HepG2 (cell line): ENCODE data around the gene ITPK1. TPM values are rescaled to one million over a fixed set of nuclear protein-coding genes. Genes with fewer than 3 reads are reported as not detected.
A peak's percentile ranks its signal among the peaks of the same experiment; 100 is the strongest.

Experiments
- HNRNPL ChIP-seq: fragments of 200-400 bp; formaldehyde crosslinking; IDR thresholded peaks from 2 replicates; pipeline ENCODE4 v1.6.1; 2017; ENCODE audit warnings: mild to moderate bottlenecking, low read depth, low read length
- JUN ChIP-seq: sonication (generic); formaldehyde crosslinking; IDR thresholded peaks from 2 replicates; pipeline ENCODE4 v1.4.0; 2020; ENCODE audit warnings: mild to moderate bottlenecking, missing genetic modification reagents
- ZNF407 ChIP-seq: sonication (generic); formaldehyde crosslinking; IDR thresholded peaks from one replicate; pipeline ENCODE4 v1.5.1; 2020; ENCODE audit warnings: mild to moderate bottlenecking, missing genetic modification reagents; ENCODE audit errors: not compliant biosample characterization
- ZNF597 ChIP-seq: sonication (generic); formaldehyde crosslinking; IDR thresholded peaks from 2 replicates; pipeline ENCODE4 v1.5.0; 2020; ENCODE audit warnings: missing genetic modification reagents
- polyA plus RNA-seq, 8 experiments: library from polyadenylated mRNA; depleted of rRNA in 3 of 8; stranded (reverse) in 7 of 8; unstranded in 1 of 8; fragments of >200 nt; fragmentation: Illumina TruSeq in 4 of 8; extraction: Trizol in 4 of 8; gene quantifications; 2 replicates each; pipeline versions ENCODE4 v1.2.1 to v1.2.3, GENCODE V29; 2011 to 2016; ENCODE audit warnings: low read depth in 4 of 8, missing spikeins in 1 of 8, mixed read lengths in 1 of 8; ENCODE audit not compliant: insufficient read depth in 1 of 8
- total RNA-seq, 5 experiments: library from RNA; depleted of rRNA; stranded (reverse); fragments of >200 nt; fragmentation: Illumina TruSeq; extraction: Trizol; gene quantifications; 2 replicates each; pipeline ENCODE4 v1.2.3, GENCODE V29; 2016; ENCODE audit warnings: low read depth in 1 of 5
- TF ChIP-seq, protein P1 (sequence below), 2 experiments: fragments of 450-650 bp in 1 of 2; sonication (generic) in 1 of 2; formaldehyde crosslinking in 1 of 2; IDR thresholded peaks; 2 replicates each; pipeline versions ENCODE4 v1.6.1 to v1.8.0; 2016 to 2022; ENCODE audit warnings: antibody characterized with exemption in 1 of 2, mild to moderate bottlenecking in 1 of 2, missing genetic modification reagents in 1 of 2

ITPK1 gene
- total and polyA plus RNA-seq, 2 of the 13 experiments (the other 11 are each of a cell fraction or from before 2014, with no cell fraction given): 20.5 to 47.5 TPM

DNA sequence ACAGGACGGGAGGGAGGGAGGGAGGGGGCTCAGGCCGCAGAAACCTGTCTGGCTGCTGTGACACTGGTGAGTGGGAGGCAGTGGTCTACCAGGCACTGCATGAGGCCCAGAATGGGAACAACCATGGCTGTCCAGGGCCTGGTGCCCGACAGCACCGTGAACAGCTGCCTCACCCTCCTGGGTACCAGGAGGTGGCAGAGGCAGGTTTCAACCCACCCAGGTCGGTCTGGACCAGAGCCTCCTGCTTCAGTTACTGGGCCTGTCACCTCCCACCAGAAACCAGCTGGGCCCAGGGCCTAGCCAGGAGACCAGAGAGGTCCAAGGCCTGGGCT lies 80.2 kb downstream of the ITPK1 start (continued):
- TF ChIP-seq ZNF407: no peak
- peak; percentile 82 for TF ChIP-seq HNRNPL
- TF ChIP-seq, protein P1, sequence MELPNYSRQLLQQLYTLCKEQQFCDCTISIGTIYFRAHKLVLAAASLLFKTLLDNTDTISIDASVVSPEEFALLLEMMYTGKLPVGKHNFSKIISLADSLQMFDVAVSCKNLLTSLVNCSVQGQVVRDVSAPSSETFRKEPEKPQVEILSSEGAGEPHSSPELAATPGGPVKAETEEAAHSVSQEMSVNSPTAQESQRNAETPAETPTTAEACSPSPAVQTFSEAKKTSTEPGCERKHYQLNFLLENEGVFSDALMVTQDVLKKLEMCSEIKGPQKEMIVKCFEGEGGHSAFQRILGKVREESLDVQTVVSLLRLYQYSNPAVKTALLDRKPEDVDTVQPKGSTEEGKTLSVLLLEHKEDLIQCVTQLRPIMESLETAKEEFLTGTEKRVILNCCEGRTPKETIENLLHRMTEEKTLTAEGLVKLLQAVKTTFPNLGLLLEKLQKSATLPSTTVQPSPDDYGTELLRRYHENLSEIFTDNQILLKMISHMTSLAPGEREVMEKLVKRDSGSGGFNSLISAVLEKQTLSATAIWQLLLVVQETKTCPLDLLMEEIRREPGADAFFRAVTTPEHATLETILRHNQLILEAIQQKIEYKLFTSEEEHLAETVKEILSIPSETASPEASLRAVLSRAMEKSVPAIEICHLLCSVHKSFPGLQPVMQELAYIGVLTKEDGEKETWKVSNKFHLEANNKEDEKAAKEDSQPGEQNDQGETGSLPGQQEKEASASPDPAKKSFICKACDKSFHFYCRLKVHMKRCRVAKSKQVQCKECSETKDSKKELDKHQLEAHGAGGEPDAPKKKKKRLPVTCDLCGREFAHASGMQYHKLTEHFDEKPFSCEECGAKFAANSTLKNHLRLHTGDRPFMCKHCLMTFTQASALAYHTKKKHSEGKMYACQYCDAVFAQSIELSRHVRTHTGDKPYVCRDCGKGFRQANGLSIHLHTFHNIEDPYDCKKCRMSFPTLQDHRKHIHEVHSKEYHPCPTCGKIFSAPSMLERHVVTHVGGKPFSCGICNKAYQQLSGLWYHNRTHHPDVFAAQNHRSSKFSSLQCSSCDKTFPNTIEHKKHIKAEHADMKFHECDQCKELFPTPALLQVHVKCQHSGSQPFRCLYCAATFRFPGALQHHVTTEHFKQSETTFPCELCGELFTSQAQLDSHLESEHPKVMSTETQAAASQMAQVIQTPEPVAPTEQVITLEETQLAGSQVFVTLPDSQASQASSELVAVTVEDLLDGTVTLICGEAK (IDR thresholded peaks at IDR 0.05): no peak
- TF ChIP-seq, protein P1 (CRISPR knock-in tag; IDR thresholded peaks at IDR 0.05): no peak
- TF ChIP-seq JUN (CRISPR knock-in tag): no peak
- no peak for TF ChIP-seq ZNF597 (CRISPR knock-in tag)
